Mesothelial cell of epicardium (in vitro differentiated cells): ENCODE data around the gene KDELR3. TPM values are rescaled to one million over a fixed set of nuclear protein-coding genes. Genes with fewer than 3 reads are reported as not detected.

Experiments
- DNase-seq, 2 experiments: peaks; one replicate each; pipeline ENCODE4 v3.0.0; 2021; ENCODE audit warnings: low spot score in 2 of 2; ENCODE audit not compliant: unreplicated experiment in 2 of 2
- H3K27ac Mint-ChIP-seq: 2 replicates; pipeline ENCODE4 v1.8.0; 2021; ENCODE audit warnings: mixed read lengths
- H3K27me3 Mint-ChIP-seq: 2 replicates; pipeline ENCODE4 v1.8.0; 2021; ENCODE audit warnings: low read depth, mixed read lengths
- H3K36me3 Mint-ChIP-seq: 2 replicates; pipeline ENCODE4 v1.8.0; 2021; ENCODE audit warnings: mixed read lengths
- H3K4me1 Mint-ChIP-seq: 2 replicates; pipeline ENCODE4 v1.8.0; 2021; ENCODE audit warnings: mixed read lengths
- H3K4me3 Mint-ChIP-seq: 2 replicates; pipeline ENCODE4 v1.8.0; 2021; ENCODE audit warnings: mild to moderate bottlenecking, moderate library complexity, mixed read lengths
- H3K9me3 Mint-ChIP-seq: 2 replicates; pipeline ENCODE4 v1.8.0; 2021; ENCODE audit warnings: mixed read lengths
- total RNA-seq: library from RNA; stranded (reverse); gene quantifications from 3 replicates; pipeline ENCODE4 v1.2.1, GENCODE V29; 2021
- TF ChIP-seq, protein P1 (sequence below): fragments of 200-600 bp; sonication (generic); IDR thresholded peaks from one replicate; pipeline ENCODE4 v1.5.0; 2021; ENCODE audit warnings: antibody characterized with exemption; ENCODE audit not compliant: unreplicated experiment

Gene KDELR3
- total RNA-seq, 1 donor from 2014 or later = 14.5 TPM

DNA sequence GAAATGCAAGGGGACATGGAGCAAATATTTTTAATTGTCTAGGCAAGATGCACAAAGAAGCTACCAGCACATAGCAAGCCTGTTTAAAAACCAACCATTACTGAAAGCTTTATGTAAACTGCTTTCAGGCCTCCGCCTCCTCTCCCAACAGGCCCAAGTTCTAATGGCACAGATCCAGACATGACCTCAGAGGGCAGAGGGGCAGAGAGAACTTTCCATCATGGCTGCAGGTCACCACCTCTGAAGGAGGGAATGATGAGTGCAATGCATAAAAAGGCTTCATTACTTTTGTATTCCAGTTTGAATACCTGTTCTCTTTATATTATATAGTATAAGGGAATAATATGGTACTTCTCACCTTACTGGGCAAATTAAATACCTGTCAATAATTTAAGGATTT, 23.0 kb downstream of the KDELR3 start:
- Mint-ChIP-seq H3K27ac (peak overlapping the region; percentile 77), H3K27me3 (no peaks in the 10 kb centered on the region), H3K4me3 (no peak overlapping the region), H3K4me1 (no peaks in the 10 kb centered on the region), H3K9me3 (no peaks in the 10 kb centered on the region), H3K36me3 (peaks cover 50% of the 10 kb centered on the region)
- TF ChIP-seq, protein P1, sequence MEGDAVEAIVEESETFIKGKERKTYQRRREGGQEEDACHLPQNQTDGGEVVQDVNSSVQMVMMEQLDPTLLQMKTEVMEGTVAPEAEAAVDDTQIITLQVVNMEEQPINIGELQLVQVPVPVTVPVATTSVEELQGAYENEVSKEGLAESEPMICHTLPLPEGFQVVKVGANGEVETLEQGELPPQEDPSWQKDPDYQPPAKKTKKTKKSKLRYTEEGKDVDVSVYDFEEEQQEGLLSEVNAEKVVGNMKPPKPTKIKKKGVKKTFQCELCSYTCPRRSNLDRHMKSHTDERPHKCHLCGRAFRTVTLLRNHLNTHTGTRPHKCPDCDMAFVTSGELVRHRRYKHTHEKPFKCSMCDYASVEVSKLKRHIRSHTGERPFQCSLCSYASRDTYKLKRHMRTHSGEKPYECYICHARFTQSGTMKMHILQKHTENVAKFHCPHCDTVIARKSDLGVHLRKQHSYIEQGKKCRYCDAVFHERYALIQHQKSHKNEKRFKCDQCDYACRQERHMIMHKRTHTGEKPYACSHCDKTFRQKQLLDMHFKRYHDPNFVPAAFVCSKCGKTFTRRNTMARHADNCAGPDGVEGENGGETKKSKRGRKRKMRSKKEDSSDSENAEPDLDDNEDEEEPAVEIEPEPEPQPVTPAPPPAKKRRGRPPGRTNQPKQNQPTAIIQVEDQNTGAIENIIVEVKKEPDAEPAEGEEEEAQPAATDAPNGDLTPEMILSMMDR = no peak
- DNase-seq = no peak

DNA sequence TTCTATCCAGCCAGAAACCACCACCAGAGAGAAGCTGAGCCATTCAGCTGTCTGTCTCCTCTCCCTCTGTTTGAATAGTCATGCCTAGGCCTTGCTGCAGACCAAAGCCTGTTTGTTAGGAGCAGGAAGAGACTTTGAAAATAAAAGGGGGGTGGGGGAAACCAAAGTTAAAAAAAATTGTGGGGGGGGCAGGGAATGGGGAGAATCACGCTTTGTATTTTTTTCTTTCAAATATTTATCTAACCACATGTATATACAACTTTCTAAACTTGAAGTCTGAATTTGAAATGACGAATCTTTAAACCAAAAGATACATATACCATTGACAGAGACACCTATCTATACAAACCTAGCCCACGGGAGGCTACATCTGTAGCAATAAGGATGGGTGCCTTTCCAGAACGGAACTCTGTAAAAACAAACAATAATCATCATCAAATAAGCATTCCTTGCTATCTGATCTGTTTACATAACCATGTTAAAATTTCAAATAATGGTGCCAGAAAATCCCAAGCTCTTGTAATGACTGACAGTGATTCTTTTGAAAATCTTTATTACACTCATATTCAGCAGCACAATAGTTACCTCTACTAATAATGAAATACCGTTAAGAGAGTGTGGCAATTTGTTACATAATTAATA, 23.9 kb downstream of the KDELR3 start:
- Mint-ChIP-seq H3K27me3 (no peaks in the 10 kb centered on the region), H3K9me3 (no peaks in the 10 kb centered on the region), H3K36me3 (peaks cover 46% of the 10 kb centered on the region), H3K27ac (peak overlapping the region; percentile 43), H3K4me3 (no peak overlapping the region), H3K4me1 (no peaks in the 10 kb centered on the region)
- DNase-seq = no peak
- TF ChIP-seq, protein P1 = no peak

DNA sequence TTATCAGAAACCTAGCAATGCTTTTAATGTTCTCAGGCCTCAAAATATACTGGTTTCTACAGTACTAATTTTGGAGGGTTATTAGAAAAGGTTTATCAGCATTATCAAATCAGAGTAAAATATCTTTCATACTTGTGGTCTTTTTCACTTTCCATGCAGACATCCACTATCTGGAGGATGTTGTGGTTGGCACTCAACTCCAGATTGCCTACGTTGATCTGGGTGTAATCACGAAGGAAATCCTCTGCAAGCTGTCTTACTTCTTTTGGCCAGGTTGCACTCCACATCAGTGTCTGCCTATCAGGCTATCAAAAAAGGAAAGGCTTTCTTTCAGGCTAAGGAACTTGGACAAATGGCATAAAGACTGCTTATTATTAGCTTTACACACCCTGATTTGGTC, 26.6 kb downstream of the KDELR3 start:
- no peak overlapping the region for H3K4me3 Mint-ChIP-seq
- TF ChIP-seq, protein P1 = no peak
- no peaks in the 10 kb centered on the region for H3K9me3 Mint-ChIP-seq
- DNase-seq = no peak
- no peaks in the 10 kb centered on the region for H3K27me3 Mint-ChIP-seq
- H3K4me1 Mint-ChIP-seq = no peaks in the 10 kb centered on the region
- no peak overlapping the region for H3K27ac Mint-ChIP-seq
- peaks cover 53% of the 10 kb centered on the region for H3K36me3 Mint-ChIP-seq

GRCh38 chr22:38494939-38495338, 27.0 kb downstream of the KDELR3 start:
- Mint-ChIP-seq H3K4me1 (no peaks in the 10 kb centered on the region), H3K9me3 (no peaks in the 10 kb centered on the region), H3K36me3 (peaks cover 51% of the 10 kb centered on the region), H3K27me3 (no peaks in the 10 kb centered on the region), H3K27ac (no peak overlapping the region), H3K4me3 (no peak overlapping the region)
- no peak for DNase-seq
- TF ChIP-seq, protein P1 = no peak

DNA sequence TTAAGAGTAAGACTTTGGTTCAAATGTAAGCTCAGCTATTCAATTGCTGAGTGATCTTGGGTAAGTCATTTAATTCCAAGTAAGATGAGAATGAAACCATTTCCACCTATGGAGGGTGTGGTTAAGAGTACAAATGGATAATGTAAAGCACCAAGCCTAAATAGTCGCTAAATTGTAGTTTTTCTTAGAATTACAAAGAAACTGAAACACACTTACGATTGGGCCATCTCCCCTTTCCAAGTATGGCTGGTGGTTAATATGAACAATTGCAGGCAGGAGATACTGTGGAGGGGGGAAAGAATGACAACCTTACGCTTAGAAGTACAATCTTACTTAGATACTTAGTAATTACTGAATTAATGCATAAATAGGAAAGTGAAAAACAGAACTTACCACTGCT, 30.0 kb downstream of the KDELR3 start:
- DNase-seq = no peak
- Mint-ChIP-seq H3K4me1 (peaks cover 16% of the 10 kb centered on the region), H3K27me3 (no peaks in the 10 kb centered on the region), H3K9me3 (no peaks in the 10 kb centered on the region), H3K36me3 (peaks cover 53% of the 10 kb centered on the region), H3K4me3 (no peak overlapping the region), H3K27ac (no peak overlapping the region)
- TF ChIP-seq, protein P1 = no peak
